GDM1 (cell line): Measurements from ENCODE around the gene DCT.

Experiments
- DNase-seq: peaks from one replicate; lab custom pipeline; 2025; lab: John Stamatoyannopoulos, UW

DCT gene

DNA sequence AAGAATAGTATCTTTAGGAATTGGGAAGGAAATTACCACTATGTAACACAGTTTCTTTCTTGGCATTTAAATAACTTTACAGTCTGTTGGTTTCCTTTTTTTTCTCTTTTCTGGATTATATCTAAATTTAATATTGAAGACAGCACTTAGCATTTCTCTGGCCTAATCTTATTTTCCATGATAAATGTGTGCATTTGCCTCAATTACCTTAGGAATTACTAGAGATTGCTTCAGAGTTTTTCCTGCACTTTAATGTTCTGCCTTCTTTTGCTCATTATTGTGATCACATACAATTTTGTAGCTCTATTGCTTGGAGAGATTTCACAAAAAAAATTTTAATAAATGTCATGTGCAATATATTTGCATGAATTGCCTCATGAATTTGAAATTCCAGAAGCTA lies 25.1 kb downstream of the DCT start:
- DNase-seq: no peak

DNA sequence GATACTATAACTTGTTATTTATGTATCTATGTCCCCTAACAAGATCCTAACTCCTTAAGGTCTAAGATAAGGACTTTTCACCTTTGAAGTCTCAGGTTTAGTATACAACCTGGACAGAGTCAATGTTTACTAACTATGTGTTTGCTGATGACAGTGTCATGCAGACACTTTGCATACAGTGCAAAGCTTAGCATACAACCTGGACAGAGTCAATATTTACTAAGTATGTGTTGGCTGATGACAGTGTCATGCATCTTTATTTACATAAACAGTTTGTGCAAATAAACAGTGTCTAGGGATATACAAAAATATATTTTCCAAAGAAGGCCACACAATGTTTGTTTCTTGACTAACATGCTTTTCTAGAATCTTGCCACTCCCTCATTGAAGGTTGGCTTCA lies 34.7 kb downstream of the DCT start:
- DNase-seq: no peak

GRCh38 chr13:94435604-94436226 lies 43.8 kb downstream of the DCT start:
- no peak for DNase-seq

DNA sequence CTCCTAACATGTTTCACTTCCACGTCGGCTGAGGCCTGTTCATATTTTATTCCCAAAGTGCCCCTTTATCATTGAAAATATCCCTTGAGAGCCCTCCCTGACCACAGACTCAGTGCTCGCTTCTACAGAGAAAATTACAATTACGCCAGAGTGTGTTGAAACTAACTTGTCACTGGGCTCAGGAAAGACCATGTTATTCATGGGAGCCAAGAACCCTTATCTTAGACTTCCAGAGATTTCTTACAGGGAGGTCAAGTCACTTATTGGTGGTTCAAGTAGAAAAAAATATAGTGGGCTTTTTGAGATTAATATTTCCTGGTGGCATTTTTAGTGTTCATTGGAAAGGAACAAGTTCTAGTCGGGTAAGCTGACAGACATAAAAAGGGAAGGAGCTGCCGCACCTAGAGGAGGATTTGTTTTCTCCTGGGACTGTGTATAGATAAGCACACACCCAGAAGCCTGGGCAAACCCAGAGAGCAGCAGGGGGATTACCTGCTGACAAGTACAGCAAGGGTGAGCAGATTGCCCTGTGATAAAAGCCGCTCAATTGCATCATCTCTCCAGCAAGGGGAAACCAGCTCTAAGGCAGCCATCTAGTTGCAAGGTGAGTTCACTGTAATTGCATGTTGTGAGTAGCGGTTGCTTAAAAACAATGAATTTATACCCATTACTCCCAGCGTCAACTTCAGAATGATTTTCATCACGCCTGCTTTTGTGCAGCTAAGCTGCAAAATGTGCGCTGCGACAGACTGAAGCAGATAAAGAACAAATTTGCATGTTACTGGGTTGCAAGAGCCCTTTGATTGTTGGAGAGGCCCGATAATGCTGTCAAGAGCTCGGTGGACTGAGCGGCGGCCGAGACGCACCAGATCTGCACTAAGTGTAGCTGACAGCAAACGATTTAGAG lies 46.2 kb downstream of the DCT start:
- no peak for DNase-seq

DNA sequence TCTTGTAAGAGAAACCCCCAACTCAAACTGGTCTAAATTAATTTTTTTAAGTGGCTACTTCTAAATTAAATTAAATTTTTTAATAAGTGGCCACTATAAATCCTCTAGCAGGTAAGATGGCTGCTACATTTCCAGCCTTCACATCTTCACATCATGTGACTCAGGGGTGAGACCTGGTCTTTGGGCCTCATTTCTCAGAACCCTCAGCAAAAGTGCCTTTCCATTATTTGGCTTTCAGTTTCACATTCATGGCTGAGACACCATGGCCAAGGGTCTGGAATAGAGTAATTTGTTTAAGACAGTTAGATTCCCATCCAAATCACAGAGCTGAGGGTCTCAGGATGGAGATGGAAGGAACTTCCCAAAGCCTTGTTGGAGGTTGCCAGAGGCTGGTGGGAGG lies 47.5 kb downstream of the DCT start:
- no peak for DNase-seq

- DNase-seq: no peak
Observed at GRCh38 chr13:94431574-94431973, 47.9 kb downstream of the DCT start.

DNA sequence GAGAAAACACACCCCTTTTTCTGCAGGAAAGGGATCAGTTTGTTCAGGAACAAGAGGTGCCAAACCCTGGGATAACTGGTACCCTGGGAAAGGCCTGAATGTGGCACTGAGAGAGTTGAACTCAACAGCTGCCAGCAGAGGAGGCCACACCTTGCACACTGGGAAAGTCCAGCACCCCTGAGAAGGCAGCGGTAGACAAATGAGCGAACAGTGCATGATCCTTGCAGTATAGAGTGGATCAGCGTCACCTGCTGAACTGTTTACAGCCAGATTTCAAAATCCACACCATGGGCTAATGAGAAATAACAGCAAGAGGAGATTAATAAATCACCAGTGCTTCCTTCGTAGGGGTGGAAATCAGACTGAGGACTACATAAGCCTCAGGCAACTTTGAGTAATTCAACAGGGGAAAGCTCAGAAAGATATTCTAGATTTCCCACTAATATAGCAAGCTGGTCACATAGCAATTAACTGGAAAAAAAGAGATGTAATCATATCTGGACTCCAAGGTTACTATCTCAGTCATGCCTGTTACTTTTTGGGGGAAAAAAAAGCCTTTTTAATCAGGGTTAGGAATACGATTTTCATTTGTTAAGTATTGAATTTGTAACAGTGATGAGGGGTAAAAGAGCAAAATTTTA lies 52.0 kb downstream of the DCT start:
- DNase-seq: no peak

- no peak for DNase-seq
Observed at GRCh38 chr13:94419925-94420305, 59.6 kb downstream of the DCT start.

- DNase-seq: no peak
Observed at GRCh38 chr13:94419304-94419924, 60.1 kb downstream of the DCT start.

DNA sequence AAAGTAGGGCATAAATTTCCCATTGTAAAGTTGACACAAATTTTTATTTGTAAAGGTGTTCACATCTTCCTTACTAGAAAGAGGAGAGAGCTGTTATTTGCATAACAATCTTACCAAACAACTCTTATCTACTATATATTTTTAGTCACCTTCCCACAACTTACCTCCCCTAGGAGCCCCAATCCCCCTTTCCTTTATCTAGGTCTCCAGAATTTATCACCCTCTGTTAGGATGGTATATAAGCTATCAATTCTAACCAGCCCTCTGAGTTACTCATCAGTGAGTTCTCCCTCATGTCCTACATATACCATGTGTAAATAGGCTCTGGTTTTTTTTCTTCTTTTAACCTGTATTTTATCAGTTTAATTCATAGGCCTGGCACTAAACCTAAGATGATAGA lies 62.2 kb downstream of the DCT start:
- no peak for DNase-seq

- DNase-seq: no peak
Observed at GRCh38 chr13:94416454-94417080, 62.9 kb downstream of the DCT start.

GRCh38 chr13:94415500-94416237 lies 63.8 kb downstream of the DCT start:
- DNase-seq: no peak

DNA sequence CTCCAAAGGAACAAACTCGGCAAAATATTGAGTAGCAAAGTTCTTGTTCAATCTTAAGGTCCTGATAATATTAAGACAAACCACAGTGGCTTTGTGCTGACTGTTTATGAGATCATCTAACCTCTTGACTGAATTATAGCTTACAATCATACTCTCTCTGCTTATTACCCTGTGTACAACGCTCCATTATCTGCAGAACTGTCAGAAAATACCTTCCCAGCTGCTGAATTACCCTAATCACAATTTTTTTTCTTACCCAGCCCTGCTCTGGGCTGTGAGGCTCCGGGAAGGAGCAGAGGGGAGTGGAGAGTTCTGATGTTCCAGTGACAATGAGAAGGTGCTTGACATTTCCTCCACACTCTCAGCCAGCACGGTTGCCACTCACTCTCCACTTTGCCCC lies 64.8 kb downstream of the DCT start:
- DNase-seq: no peak

DNA sequence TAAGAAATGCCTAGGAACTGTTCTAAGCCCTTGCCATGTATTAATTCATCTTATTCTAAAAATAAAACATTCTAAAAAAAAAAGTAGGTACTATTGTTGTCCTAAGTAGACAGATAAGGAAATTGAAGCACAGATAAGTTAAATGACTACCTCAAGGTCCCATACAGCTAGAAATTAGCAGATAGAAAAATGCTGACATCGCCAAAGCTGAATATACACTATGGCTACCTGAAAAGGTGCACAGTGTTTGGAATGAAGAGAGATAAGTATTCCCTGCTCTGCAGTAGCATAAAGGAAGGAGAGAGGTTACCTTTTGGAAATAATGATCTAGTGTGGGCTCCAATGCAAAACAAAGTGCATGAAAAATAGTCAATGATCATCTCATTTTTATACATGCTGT lies 65.3 kb downstream of the DCT start:
- no peak for DNase-seq

DNA sequence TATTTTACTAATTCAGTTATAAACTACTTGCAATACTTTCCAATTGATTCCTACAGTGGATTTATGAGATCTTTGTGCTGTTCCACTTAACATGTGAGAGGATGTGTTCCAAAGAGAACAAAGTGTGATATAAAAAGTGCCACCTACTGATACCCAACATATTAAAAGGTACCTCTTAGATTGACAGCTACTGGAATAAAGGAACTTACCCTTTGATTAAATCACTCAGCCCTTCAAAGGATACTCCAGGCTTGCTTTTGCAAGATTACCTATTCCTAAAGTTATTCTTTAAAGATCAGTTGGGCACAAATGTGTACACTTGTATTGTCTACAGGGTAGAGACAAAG lies 65.9 kb downstream of the DCT start:
- DNase-seq: no peak

DNA sequence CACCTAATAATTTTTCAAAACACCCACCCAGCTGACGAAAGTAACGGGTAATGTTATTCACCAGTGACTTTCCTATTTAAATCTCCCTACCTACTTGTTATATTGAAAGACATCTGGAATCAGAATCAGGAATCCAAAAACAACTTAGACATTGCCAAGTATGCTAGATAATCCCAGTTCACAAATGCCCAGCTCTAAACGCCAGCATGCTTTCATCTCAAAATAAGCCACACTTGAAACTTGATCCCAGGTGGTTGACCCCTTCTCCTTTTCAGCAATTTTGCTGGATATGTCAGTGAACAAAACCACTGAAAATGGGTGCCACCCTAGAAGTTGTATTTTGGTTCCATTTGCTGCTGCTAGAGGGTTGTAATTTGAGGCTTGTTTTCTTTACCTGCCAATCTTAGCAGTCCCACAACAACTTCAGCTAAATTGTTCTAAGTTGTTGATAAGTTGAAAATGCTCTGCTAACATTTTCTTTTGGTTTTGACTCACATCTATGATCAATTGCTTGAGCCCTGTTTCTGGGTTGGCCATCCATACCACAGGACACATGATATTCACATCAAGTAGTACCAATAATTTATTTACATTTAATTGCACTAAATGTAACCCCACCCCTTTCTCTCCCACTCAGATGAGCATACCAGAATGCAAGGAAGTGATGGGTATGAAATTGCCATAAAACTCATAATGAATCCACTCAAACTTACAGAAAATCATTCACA lies 66.4 kb downstream of the DCT start:
- no peak for DNase-seq

- DNase-seq: no peak
Observed at GRCh38 chr13:94411747-94412146, 67.7 kb downstream of the DCT start.

DNA sequence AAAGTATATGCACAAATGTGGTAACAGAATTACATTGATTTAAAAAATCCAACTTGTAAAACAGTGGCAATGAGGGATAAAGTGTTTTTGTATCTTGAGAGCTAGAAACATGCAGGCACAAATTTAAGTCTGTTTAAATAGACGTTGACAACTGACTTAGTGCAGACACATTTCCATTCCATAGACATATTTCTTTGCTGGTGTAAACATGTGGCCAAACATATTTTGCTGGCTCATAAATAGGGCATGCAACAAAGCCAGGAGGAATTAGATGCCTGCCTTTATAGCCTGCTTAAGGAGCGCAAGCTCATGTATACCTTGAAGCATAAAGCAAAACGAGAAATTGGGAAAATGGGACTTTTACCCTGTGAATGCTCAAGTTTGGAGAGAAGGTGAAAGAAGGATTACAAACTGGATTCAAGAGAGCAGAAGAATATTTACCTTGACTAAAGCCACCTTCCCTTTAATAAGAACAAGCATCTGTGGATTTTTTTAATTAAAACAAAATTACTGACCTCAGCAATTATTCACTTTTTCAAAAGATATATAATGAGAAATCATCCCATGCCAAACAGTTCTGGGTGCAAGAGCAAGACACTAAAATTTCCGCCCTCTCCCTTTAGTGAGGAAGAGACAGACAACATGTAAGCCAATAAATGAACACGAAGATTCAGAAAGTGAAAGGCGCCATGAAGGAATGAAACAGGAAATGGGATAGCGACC lies 71.0 kb downstream of the DCT start:
- DNase-seq: no peak

- no peak for DNase-seq
Observed at GRCh38 chr13:94400874-94401273, 78.6 kb downstream of the DCT start.

DNA sequence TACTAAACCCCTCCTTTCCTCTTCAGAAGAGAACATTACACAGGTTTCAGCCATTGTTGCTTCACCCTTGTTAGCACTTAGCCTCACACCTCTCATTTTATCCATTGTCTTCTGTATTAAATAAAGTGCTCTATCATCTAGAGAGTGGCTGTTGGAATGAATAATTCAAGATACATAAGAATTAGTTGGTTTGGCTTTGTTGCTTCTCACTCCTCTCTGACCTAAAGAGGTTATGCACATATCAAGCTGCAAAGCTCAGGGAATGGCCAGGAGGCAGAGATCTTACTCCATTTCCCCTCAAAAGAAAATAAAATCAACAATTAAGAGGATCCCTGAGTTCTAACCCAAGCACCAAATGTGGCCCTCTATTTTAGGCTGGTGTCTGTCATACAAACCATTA lies 79.7 kb downstream of the DCT start:
- DNase-seq: no peak
